Measurements from ENCODE around the gene PCDHGA5.
"Not testable (repeated sequence)": the region's sequence is repeated elsewhere in the genome, so short reads cannot be mapped to it uniquely, and the experiment has no call there.

PCDHGA5 gene

DNA sequence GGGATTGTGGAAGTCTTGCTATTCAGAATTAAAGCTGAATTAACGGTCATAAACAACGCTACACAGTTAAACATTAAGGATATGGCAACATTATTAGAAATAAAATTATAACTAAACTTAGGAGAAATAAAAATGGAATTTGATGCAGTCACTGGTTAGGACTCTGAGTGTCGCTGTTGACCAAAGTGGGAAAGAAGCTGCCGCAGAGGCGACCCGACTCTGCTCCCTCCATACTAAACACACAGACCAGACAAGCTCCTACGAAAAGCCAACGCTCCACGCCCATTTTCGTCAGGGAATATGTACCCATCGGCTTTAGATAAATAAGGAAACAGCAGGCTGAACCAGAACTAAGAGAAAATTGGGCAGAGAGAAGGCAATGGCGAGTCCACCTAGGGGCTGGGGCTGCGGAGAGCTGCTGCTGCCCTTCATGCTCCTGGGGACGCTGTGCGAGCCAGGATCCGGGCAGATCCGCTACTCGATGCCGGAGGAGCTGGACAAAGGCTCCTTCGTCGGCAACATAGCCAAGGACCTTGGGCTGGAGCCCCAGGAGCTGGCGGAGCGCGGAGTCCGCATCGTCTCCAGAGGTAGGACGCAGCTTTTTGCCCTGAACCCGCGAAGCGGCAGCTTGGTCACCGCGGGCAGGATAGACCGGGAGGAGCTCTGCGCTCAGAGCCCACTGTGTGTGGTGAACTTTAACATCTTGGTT lies at the start of gene PCDHGA5:
PCDHGA5 (plus strand) TSS at position 211 of the 709 bp plus-strand sequence; CDS start at position 380, 169 bp downstream.
- H3K4me2 ChIP-seq (ENCODE audit: low read length), result no peak within 1 kb of the TSS

GRCh38 chr5:141316963-141317362 lies 47.0 kb upstream of the PCDHGA5 start:
- Histone ChIP-seq H3K36me3 (replicated peaks; ENCODE audit: low read depth, low read length) (peaks cover 57% of the 10 kb centered on the region), H3K4me1 (ENCODE audit: low read length) (peaks cover 25% of the 10 kb centered on the region), H3K79me2 (ENCODE audit: low read length) (peaks cover 57% of the 10 kb centered on the region), H3K9me3 (ENCODE audit: insufficient read depth, low read length) (peaks cover 28% of the 10 kb centered on the region; the same call in 1 of the 2 replicates)
- H2AFZ ChIP-seq (ENCODE audit: low read depth, low read length); H3K27ac ChIP-seq (ENCODE audit: low read length); H3K27me3 ChIP-seq (ENCODE audit: low read depth, low read length); H3K4me3 ChIP-seq (ENCODE audit: low read length); H4K20me1 ChIP-seq (ENCODE audit: insufficient read depth, low read length); H3K9ac ChIP-seq (ENCODE audit: low read length); H3K4me2 ChIP-seq (ENCODE audit: low read length): not testable (repeated sequence)

More for the DNA sequence above, at the start of gene PCDHGA5:
- H3K27me3 ChIP-seq (ENCODE audit: low read depth, low read length), result no peaks in the 10 kb centered on the region
- no peak for TF ChIP-seq EZH2phosphoT487 (IDR thresholded peaks at IDR 0.05; ENCODE audit: low read depth)
- TF ChIP-seq, protein P1, sequence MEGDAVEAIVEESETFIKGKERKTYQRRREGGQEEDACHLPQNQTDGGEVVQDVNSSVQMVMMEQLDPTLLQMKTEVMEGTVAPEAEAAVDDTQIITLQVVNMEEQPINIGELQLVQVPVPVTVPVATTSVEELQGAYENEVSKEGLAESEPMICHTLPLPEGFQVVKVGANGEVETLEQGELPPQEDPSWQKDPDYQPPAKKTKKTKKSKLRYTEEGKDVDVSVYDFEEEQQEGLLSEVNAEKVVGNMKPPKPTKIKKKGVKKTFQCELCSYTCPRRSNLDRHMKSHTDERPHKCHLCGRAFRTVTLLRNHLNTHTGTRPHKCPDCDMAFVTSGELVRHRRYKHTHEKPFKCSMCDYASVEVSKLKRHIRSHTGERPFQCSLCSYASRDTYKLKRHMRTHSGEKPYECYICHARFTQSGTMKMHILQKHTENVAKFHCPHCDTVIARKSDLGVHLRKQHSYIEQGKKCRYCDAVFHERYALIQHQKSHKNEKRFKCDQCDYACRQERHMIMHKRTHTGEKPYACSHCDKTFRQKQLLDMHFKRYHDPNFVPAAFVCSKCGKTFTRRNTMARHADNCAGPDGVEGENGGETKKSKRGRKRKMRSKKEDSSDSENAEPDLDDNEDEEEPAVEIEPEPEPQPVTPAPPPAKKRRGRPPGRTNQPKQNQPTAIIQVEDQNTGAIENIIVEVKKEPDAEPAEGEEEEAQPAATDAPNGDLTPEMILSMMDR (IDR thresholded peaks at IDR 0.05; ENCODE audit: low read depth, low read length), result no peak
- H3K9ac ChIP-seq (ENCODE audit: low read length), result no peak within 1 kb of the TSS
- no peaks in the 10 kb centered on the region for H3K4me1 ChIP-seq (ENCODE audit: low read length)
- no peak within 1 kb of the TSS for H3K4me3 ChIP-seq (ENCODE audit: low read length)
- H3K79me2 ChIP-seq (ENCODE audit: low read length), result no peaks in the 10 kb centered on the region
- no peaks in the 10 kb centered on the region for H3K36me3 ChIP-seq (replicated peaks; ENCODE audit: low read depth, low read length)
- no peaks in the 10 kb centered on the region for H3K9me3 ChIP-seq (ENCODE audit: insufficient read depth, low read length)
- H4K20me1 ChIP-seq (ENCODE audit: insufficient read depth, low read length), result no peaks in the 10 kb centered on the region
- no peak within 1 kb of the TSS for H3K27ac ChIP-seq (ENCODE audit: low read length)
- H2AFZ ChIP-seq (ENCODE audit: low read depth, low read length), result no peak within 1 kb of the TSS

- no peak overlapping the region for H3K9ac ChIP-seq (ENCODE audit: low read length)
- no peak overlapping the region for H3K27ac ChIP-seq (ENCODE audit: low read length)
- peaks cover 47% of the 10 kb centered on the region for H3K36me3 ChIP-seq (replicated peaks; ENCODE audit: low read depth, low read length)
- peaks cover 26% of the 10 kb centered on the region for H3K4me1 ChIP-seq (ENCODE audit: low read length)
- no peaks in the 10 kb centered on the region for H3K27me3 ChIP-seq (ENCODE audit: low read depth, low read length)
- H4K20me1 ChIP-seq (ENCODE audit: insufficient read depth, low read length), result no peaks in the 10 kb centered on the region
- H3K9me3 ChIP-seq (ENCODE audit: insufficient read depth, low read length), result peaks cover 30% of the 10 kb centered on the region; the same call in 1 of the 2 replicates
- H2AFZ ChIP-seq (ENCODE audit: low read depth, low read length), result no peak overlapping the region
- H3K79me2 ChIP-seq (ENCODE audit: low read length), result peaks cover 50% of the 10 kb centered on the region
- TF ChIP-seq, protein P1 (IDR thresholded peaks at IDR 0.05; ENCODE audit: low read depth, low read length), result no peak
- TF ChIP-seq EZH2phosphoT487 (IDR thresholded peaks at IDR 0.05; ENCODE audit: low read depth), result no peak
- peak overlapping the region; percentile 97; the same call in 1 of the 2 replicates for H3K4me3 ChIP-seq (ENCODE audit: low read length)
- peak overlapping the region; percentile 70; the same call in 1 of the 2 replicates for H3K4me2 ChIP-seq (ENCODE audit: low read length)
These were observed 44.8 kb upstream of the PCDHGA5 start for GRCh38 chr5:141319202-141319601.

- H3K79me2 ChIP-seq (ENCODE audit: low read length), result peaks cover 49% of the 10 kb centered on the region
- peak overlapping the region; percentile 70 for H3K4me2 ChIP-seq (ENCODE audit: low read length)
- H4K20me1 ChIP-seq (ENCODE audit: insufficient read depth, low read length), result no peaks in the 10 kb centered on the region
- no peak overlapping the region for H2AFZ ChIP-seq (ENCODE audit: low read depth, low read length)
- H3K27ac ChIP-seq (ENCODE audit: low read length), result peak overlapping the region; percentile 85; the same call in 1 of the 2 replicates
- TF ChIP-seq, protein P1 (IDR thresholded peaks at IDR 0.05; ENCODE audit: low read depth, low read length), result no peak
- TF ChIP-seq EZH2phosphoT487 (IDR thresholded peaks at IDR 0.05; ENCODE audit: low read depth), result no peak
- H3K9ac ChIP-seq (ENCODE audit: low read length), result peak overlapping the region; percentile 94; the same call in 1 of the 2 replicates
- peaks cover 43% of the 10 kb centered on the region for H3K36me3 ChIP-seq (replicated peaks; ENCODE audit: low read depth, low read length)
- H3K27me3 ChIP-seq (ENCODE audit: low read depth, low read length), result no peaks in the 10 kb centered on the region
- peaks cover 30% of the 10 kb centered on the region; the same call in 1 of the 2 replicates for H3K9me3 ChIP-seq (ENCODE audit: insufficient read depth, low read length)
- peak overlapping the region; percentile 97 for H3K4me3 ChIP-seq (ENCODE audit: low read length)
- peaks cover 25% of the 10 kb centered on the region for H3K4me1 ChIP-seq (ENCODE audit: low read length)
These were observed 44.3 kb upstream of the PCDHGA5 start for GRCh38 chr5:141319699-141320098.

Measured in OCI-LY3 (cell line).